Stimulated activated CD8-positive, alpha-beta memory T cell treated with anti-CD3 and anti-CD28 coated beads, Interleukin-7, amount 100 ng/mL, for 1 hour (primary cell): Measurements from ENCODE around the gene CDK8.
"Not testable (repeated sequence)": the region's sequence is repeated elsewhere in the genome, so short reads cannot be mapped to it uniquely, and the experiment has no call there.

Experiments used
- DNase-seq, 2 donors: peaks; one replicate each; pipeline ENCODE4 v3.0.0-alpha.2; 2020; ENCODE audit warnings: low read depth in 2 of 2

The CDK8 gene

DNA sequence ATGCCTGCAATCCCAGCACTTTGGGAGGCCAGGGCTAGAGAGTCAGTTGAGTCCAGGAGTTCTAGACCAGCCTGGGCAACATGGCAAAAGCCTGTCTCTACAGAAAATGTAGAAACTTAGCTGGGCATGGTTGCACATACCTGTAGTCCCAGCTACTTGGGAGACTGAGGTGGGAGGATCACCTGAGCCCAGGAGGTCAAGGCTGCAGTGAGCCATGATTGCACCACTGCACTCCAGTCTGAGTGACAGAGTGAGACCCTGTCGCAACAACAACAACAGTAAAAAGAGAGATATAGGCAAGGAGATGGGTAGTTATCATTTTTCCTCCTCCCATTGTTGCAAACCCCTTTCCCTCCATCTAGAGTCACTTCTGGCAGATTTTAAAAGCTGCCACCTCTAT lies 62.2 kb downstream of the CDK8 start:
- not testable (repeated sequence) for DNase-seq

DNA sequence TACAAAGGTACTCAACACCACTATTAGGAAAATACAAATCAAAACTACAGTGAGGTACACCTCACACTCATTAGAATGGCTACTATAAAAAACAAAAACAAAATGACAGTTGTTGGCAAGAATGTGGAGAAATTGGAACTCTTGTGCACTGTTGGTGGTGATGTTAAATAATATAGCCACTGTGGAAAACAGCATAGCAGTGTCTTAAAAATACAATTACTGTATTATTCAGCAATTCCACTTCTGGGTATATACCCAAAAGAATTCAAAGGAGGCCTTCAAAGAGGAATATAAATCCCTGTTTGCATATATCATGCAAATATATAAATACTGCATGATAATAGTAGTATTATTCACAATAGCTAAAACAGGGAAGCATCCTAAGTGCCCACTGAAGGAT lies 66.8 kb downstream of the CDK8 start:
- DNase-seq: no peak

GRCh38 chr13:26323127-26323526 lies 69.2 kb downstream of the CDK8 start:
- no peak for DNase-seq

DNA sequence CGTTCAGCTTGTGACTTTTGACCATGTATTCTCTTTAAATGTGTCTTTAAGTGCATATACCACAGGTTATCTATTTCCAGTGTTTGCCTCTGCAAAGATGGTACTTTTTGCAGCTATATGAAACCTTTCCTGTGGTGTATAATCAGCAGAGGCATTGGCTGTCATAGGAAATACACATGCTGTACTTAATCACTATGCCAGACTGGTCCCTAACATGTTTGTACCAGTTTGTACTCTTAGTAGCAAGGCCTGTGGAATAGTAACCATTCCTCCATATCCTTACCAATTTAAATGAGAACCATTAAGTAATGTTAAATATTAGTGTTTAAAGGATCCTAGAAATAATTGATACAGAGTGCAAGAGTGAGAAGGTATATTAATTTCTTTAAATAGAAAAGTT lies 69.8 kb downstream of the CDK8 start:
- no peak for DNase-seq

- no peak for DNase-seq
These were observed 70.4 kb downstream of the CDK8 start for GRCh38 chr13:26324294-26324693.

DNA sequence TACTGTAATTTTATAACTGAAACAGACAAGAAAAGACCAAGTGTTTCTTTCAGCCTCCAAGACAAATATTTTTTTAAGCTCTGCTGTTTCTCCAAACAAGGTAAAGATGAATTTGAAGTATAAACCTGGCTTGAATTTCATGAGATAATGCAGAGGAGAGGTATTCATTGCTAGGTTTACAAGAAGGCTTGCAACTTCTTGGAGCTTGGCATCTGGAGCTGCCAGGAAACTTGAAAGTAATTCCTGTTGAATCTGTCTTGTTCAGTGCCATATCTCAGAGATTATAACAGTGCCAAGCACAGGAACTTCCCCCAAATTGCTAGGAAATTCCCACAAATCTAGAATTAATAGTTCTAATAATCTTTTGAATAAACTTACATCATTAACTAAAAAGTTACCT lies 70.9 kb downstream of the CDK8 start:
- no peak for DNase-seq

- no peak for DNase-seq
These were observed 71.9 kb downstream of the CDK8 start for GRCh38 chr13:26325876-26326275.

GRCh38 chr13:26326562-26326961 lies 72.6 kb downstream of the CDK8 start:
- no peak for DNase-seq

- no peak for DNase-seq
These were observed 74.2 kb downstream of the CDK8 start for GRCh38 chr13:26327940-26328725.

DNA sequence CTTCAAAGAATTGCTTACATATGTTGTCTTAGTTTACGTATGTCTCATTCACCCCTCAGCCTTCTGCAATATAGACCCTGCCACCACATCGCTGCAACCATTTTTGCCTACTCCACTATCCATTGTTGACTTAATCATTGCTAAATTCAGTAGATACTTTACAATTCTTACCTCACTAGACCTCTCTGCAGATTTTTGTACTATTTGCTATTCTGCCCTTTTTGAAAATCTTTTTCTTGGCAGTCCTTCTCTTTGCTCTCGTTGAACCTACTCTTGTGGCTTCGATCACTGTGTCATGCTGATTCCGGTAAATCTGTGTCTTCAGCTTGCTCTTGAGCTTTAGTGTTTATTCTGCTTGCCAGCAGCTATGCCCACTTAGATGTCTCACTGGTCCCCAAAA lies 81.2 kb downstream of the CDK8 start:
- no peak for DNase-seq

- DNase-seq: no peak
These were observed 86.9 kb downstream of the CDK8 start for GRCh38 chr13:26340807-26341206.

GRCh38 chr13:26342898-26343297 lies 89.0 kb downstream of the CDK8 start:
- no peak for DNase-seq

- no peak for DNase-seq
These were observed 89.9 kb downstream of the CDK8 start for GRCh38 chr13:26343816-26344215.

GRCh38 chr13:26344980-26345379 lies 91.1 kb downstream of the CDK8 start:
- DNase-seq: no peak

- DNase-seq: no peak
These were observed 95.0 kb downstream of the CDK8 start for GRCh38 chr13:26348966-26349365.

DNA sequence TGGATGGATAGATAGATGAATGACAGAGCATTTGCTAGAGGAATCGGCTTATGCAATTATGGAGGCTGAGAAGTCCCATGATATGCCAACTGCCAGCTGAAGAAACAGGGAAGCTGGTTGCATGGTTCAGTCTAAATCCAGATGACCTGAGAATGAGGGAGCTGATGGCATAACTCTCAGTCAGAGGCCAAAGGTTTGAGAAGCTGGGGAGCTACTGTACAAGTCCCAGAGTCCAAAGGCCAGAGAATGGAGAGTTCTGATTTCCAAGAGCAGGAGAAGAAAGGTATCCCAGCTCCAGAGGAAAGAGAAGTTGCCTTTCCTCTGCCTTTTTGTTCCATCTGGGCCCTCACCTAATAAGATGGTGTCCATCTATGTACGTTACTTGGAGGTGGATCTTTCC lies 108.3 kb downstream of the CDK8 start:
- DNase-seq: no peak

DNA sequence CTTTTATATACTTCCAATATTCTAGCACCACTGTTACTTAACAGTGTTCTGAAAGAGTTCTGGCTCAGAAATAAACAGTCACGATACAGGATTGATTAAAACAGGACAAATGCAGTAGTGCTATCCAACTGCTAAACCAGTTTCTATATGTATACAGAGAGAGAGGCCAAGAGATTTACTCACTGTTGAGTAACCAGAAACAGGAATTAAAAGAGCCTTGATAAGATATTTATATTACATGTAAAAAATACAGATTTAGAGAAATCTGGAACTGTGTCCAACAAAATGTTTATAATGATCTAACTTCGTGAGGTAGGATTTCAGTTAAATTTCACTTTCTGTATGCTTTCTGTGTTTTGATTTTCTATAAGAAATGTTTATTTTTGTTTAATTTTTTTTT lies 116.6 kb downstream of the CDK8 start:
- no peak for DNase-seq

DNA sequence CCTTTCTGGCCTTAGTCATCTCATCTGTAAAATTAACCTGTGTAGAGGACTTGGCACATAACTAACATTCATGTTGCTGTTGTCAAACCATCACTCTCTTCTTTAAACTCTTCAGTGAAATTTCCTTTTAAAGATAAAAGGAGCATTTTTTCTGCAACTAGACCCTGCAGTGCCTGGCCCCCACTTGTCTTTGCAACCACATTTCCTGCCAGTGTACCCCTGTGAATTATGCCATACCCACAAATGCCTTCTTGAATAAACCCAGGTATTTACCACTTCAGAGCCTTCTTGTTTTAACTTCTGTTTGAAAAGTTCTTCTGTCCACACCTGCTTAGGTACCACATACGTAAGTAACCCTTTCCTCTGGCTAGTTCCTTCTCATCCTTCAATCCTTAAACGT lies 118.8 kb downstream of the CDK8 start:
- DNase-seq: no peak

DNA sequence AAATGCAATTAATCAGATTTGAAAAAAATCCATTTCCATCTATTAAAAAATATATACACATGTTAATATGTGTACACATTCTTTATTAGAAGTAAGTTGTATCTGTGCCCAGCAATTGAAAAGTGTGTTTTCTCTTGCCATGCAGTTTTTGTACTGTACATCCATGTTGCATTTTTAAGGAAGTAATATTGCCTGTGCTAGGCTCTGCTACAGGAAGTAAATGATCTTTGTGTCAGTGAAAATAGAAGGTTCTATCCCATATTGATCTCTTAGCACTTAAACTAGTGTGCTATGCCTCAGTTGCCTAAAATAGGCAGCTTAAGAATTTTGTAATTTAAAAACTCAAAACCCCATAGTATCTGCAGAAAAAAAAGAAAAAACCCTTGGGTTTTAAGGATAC lies 122.5 kb downstream of the CDK8 start:
- no peak for DNase-seq

GRCh38 chr13:26377038-26377437 lies 123.1 kb downstream of the CDK8 start:
- DNase-seq: no peak

- DNase-seq: no peak
These were observed 124.2 kb downstream of the CDK8 start for GRCh38 chr13:26378116-26378515.

- no peak for DNase-seq
These were observed 125.9 kb downstream of the CDK8 start for GRCh38 chr13:26379831-26380230.

- DNase-seq: no peak
These were observed 127.0 kb downstream of the CDK8 start for GRCh38 chr13:26380930-26381329.

DNA sequence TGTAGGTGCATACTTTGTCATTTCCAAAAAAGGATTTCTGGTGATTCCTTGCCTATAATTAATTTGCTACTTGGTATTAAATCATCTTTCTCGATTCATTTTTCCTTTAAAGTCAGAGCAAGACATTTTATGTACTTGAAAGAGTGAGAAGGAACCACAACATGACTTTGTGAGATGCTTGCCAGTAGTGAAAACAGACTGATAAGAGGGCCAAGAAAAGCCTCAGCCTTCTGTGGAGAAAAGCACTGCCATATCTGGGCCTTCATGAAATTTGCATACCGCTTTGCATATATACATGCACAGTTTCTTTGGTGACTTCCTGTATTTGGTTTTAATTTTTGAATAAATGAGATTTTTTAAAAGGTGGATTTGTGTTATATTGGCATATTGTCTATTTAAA lies 128.4 kb downstream of the CDK8 start:
- no peak for DNase-seq
